ENCODE data around the gene GSTM3. TPM values are rescaled to one million over a fixed set of nuclear protein-coding genes. Genes with fewer than 3 reads are reported as not detected.

GSTM3 gene
- total RNA-seq, 6 experiments from 2014 or later, result 1.2 to 19.2 (median 10.6) TPM

GRCh38 chr1:109787845-109788601 is 47.2 kb upstream of the GSTM3 start:
- intact Hi-C loops (cut with DNase I), result no loop called here
- H3K27me3 ChIP-seq, result no peaks in the 10 kb centered on the region
- H3K36me3 ChIP-seq, result no peaks in the 10 kb centered on the region
- H3K4me3 ChIP-seq, result no peak overlapping the region
- H3K9me3 ChIP-seq, result no peaks in the 10 kb centered on the region
- TF ChIP-seq CTCF (IDR thresholded peaks at IDR 0.05) (no peak), POLR2A (IDR thresholded peaks at IDR 0.05) (no peak)
- DNase-seq (peak in 2 of 3 donors; percentile 46 to 56), ATAC-seq (no peak)
- H3K4me1 ChIP-seq, result peaks cover 0 to 18% (median 0%) of the 10 kb centered on the region in 4 donors
- WGBS (ENCODE audit: insufficient coverage, low coverage, low lambda C conversion rate, missing lambda C conversion rate), result no CpG with 5 or more reads among the region's 19 CpGs
- no peak overlapping the region for H3K27ac ChIP-seq

- WGBS (ENCODE audit: insufficient coverage, low coverage, low lambda C conversion rate, missing lambda C conversion rate), result 91% methylated on average over 7 of the region's 9 CpGs
- Histone ChIP-seq H3K36me3 (no peaks in the 10 kb centered on the region), H3K27ac (no peak overlapping the region), H3K9me3 (no peaks in the 10 kb centered on the region), H3K4me3 (no peak overlapping the region), H3K4me1 (peaks cover 0 to 11% (median 0%) of the 10 kb centered on the region in 4 donors), H3K27me3 (no peaks in the 10 kb centered on the region)
- DNase-seq (peak in 2 of 3 donors; percentile 29 to 38), ATAC-seq (no peak)
- intact Hi-C loops (cut with DNase I), result no loop called here
- TF ChIP-seq POLR2A (IDR thresholded peaks at IDR 0.05), result no peak
- TF ChIP-seq CTCF (IDR thresholded peaks at IDR 0.05), result no peak
Observed at GRCh38 chr1:109787211-109787844, 46.5 kb upstream of the GSTM3 start.

- Histone ChIP-seq H3K27me3 (no peaks in the 10 kb centered on the region), H3K27ac (no peak overlapping the region), H3K4me3 (no peak overlapping the region), H3K4me1 (peaks cover 0 to 3% (median 0%) of the 10 kb centered on the region in 4 donors), H3K36me3 (no peaks in the 10 kb centered on the region), H3K9me3 (no peaks in the 10 kb centered on the region)
- DNase-seq (peak in 2 of 3 donors; percentile 19 to 42), ATAC-seq (no peak)
- intact Hi-C loops (cut with DNase I), result no loop called here
- 81% methylated on average over 4 of the region's 6 CpGs for WGBS (ENCODE audit: insufficient coverage, low coverage, low lambda C conversion rate, missing lambda C conversion rate)
- no peak for TF ChIP-seq CTCF (IDR thresholded peaks at IDR 0.05)
- no peak for TF ChIP-seq POLR2A (IDR thresholded peaks at IDR 0.05)
Observed at GRCh38 chr1:109786531-109787021, 45.7 kb upstream of the GSTM3 start.

GRCh38 chr1:109786112-109786480 is 45.3 kb upstream of the GSTM3 start:
- H3K27me3 ChIP-seq, result no peaks in the 10 kb centered on the region
- no peaks in the 10 kb centered on the region for H3K4me1 ChIP-seq
- H3K4me3 ChIP-seq, result no peak overlapping the region
- TF ChIP-seq CTCF (IDR thresholded peaks at IDR 0.05) (no peak), POLR2A (IDR thresholded peaks at IDR 0.05) (no peak)
- intact Hi-C loops (cut with DNase I), result no loop called here
- H3K36me3 ChIP-seq, result no peaks in the 10 kb centered on the region
- H3K27ac ChIP-seq, result no peak overlapping the region
- WGBS (ENCODE audit: insufficient coverage, low coverage, low lambda C conversion rate, missing lambda C conversion rate), result 71% methylated on average over 1 of the region's 5 CpGs
- no peaks in the 10 kb centered on the region for H3K9me3 ChIP-seq
- ATAC-seq (no peak), DNase-seq (peak in 2 of 3 donors; percentile 15 to 19)
